Natural killer cell (primary cell): Measurements from ENCODE around the gene AEBP1. TPM values are rescaled to one million over a fixed set of nuclear protein-coding genes. Genes with fewer than 3 reads are reported as not detected.

ENCODE experiments used
- ATAC-seq, 3 donors: fragments of 150-1000 bp in 2 of 3; fragments of 200-7000 bp in 1 of 3; cut with Tn5 transposase; 1 replicate in 1 of 3; 2 replicates in 2 of 3; pipeline ENCODE4 v1.10.0; 2021; ENCODE audit warnings: mild to moderate bottlenecking in 2 of 3, moderate library complexity in 2 of 3
- DNase-seq, 2 donors: peaks; one replicate each; pipeline versions ENCODE4 v3.0.0 to v3.0.0-alpha.2; 2013 to 2021; ENCODE audit warnings: mixed read lengths in 1 of 2
- H3K27ac ChIP-seq: one replicate; pipeline ENCODE4 v1.5.1; 2013; ENCODE audit warnings: mild to moderate bottlenecking, low read length
- H3K27me3 ChIP-seq: one replicate; pipeline ENCODE4 v1.6.1; 2013; ENCODE audit warnings: low read length; ENCODE audit not compliant: control insufficient read depth, insufficient read depth
- H3K36me3 ChIP-seq: one replicate; pipeline ENCODE4 v1.6.1; 2013; ENCODE audit warnings: low read length; ENCODE audit not compliant: control insufficient read depth, insufficient read depth
- H3K4me1 ChIP-seq: one replicate; pipeline ENCODE4 v1.6.1; 2013; ENCODE audit warnings: low read length; ENCODE audit not compliant: control insufficient read depth, insufficient read depth
- H3K4me3 ChIP-seq: one replicate; pipeline ENCODE4 v1.5.1; 2013; ENCODE audit warnings: low read length
- H3K9me3 ChIP-seq: one replicate; pipeline ENCODE4 v1.6.1; 2013; ENCODE audit warnings: low read length; ENCODE audit not compliant: control insufficient read depth, insufficient read depth
- H3K27ac Mint-ChIP-seq, 2 donors: one replicate each; pipeline ENCODE4 v1.8.0; 2022; ENCODE audit warnings: mild to moderate bottlenecking in 2 of 2, mixed read lengths in 2 of 2, moderate library complexity in 1 of 2
- H3K27me3 Mint-ChIP-seq, 2 donors: one replicate each; pipeline ENCODE4 v1.8.0; 2022; ENCODE audit warnings: low read depth in 2 of 2, mixed read lengths in 2 of 2
- H3K36me3 Mint-ChIP-seq: one replicate; pipeline ENCODE4 v1.8.0; 2022; ENCODE audit warnings: mixed read lengths
- H3K4me1 Mint-ChIP-seq, 2 donors: one replicate each; pipeline ENCODE4 v1.8.0; 2022; ENCODE audit warnings: mixed read lengths in 2 of 2
- H3K4me3 Mint-ChIP-seq: one replicate; pipeline ENCODE4 v1.8.0; 2022; ENCODE audit warnings: mild to moderate bottlenecking, moderate library complexity, mixed read lengths
- H3K9me3 Mint-ChIP-seq, 2 donors: one replicate each; pipeline ENCODE4 v1.8.0; 2022; ENCODE audit warnings: mixed read lengths in 2 of 2
- WGBS: methylation state at CpG from one replicate; pipeline ENCODE4 v1.1.7; 2013; ENCODE audit warnings: missing lambda C conversion rate; ENCODE audit not compliant: insufficient coverage; 5-methylcytosine and 5-hydroxymethylcytosine counted together
- intact Hi-C: fragments of 100-400 bp; cut with micrococcal nuclease; formaldehyde crosslinking; loops from one replicate; pipeline ENCODE4 v1.14.2; 2022
- total RNA-seq, 4 donors: library from RNA; stranded (reverse); fragments of 120-200 nt in 1 of 4; gene quantifications; one replicate each; pipeline versions ENCODE4 v1.2.3 to v1.2.4, GENCODE V29; 2013 to 2022
- TF ChIP-seq, protein P1 (sequence below): fragments of 200-600 bp; IDR thresholded peaks from one replicate; pipeline ENCODE4 v1.8.0; 2022; ENCODE audit warnings: antibody characterized with exemption

AEBP1 gene
- total RNA-seq, 3 donors from 2014 or later (not counting 1 experiment from before 2014, with no cell fraction given) = 3.3 to 9.0 (median 6.4) TPM

DNA sequence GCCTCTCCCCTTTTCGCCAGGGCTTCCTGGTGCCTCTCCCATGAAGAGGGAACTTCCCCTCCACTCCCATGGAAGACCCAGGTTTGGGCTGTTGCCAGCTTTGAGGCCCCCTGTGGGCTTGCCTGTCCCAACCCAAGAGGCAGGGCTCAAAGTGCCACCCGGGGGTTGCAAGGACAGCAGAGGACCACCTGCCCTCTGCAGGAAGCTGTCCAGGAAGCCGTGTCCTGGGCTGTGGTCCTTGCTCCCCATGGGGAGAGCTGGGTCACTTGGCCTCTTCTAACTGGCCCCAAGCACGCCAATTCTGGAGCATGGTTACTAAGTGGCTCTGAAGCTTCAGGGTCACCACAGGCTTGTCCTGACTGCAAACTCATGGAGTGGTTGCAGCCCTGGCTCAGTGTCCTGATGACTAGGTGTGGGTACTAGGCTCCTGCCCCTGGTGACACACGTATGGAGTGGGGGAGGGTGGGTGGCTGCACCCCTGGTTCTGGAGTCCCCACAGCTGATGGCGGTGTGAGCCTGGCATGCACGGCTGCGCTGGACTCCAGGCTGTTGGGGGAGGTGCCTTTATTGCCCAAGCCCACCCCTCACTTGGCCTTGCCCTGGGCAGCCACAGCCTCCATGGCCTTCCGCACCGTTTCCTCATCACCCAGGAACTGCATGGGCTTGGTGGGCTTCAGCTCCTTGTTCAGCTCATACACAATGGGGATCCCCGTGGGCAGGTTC is 41.8 kb upstream of the AEBP1 start:
- Histone ChIP-seq H3K4me1 (peaks cover 50% of the 10 kb centered on the region), H3K27ac (no peak overlapping the region), H3K4me3 (no peak overlapping the region), H3K27me3 (no peaks in the 10 kb centered on the region), H3K9me3 (no peaks in the 10 kb centered on the region), H3K36me3 (peaks cover 54% of the 10 kb centered on the region)
- no peak overlapping the region for H3K4me3 Mint-ChIP-seq
- WGBS = 93% methylated on average over 11 of the region's 11 CpGs
- H3K9me3 Mint-ChIP-seq = no peaks in the 10 kb centered on the region
- no peaks in the 10 kb centered on the region for H3K36me3 Mint-ChIP-seq
- H3K27me3 Mint-ChIP-seq = no peaks in the 10 kb centered on the region
- no peak for ATAC-seq
- H3K4me1 Mint-ChIP-seq = peaks cover 12 to 18% of the 10 kb centered on the region in 2 donors
- TF ChIP-seq, protein P1, sequence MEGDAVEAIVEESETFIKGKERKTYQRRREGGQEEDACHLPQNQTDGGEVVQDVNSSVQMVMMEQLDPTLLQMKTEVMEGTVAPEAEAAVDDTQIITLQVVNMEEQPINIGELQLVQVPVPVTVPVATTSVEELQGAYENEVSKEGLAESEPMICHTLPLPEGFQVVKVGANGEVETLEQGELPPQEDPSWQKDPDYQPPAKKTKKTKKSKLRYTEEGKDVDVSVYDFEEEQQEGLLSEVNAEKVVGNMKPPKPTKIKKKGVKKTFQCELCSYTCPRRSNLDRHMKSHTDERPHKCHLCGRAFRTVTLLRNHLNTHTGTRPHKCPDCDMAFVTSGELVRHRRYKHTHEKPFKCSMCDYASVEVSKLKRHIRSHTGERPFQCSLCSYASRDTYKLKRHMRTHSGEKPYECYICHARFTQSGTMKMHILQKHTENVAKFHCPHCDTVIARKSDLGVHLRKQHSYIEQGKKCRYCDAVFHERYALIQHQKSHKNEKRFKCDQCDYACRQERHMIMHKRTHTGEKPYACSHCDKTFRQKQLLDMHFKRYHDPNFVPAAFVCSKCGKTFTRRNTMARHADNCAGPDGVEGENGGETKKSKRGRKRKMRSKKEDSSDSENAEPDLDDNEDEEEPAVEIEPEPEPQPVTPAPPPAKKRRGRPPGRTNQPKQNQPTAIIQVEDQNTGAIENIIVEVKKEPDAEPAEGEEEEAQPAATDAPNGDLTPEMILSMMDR = no peak
- H3K27ac Mint-ChIP-seq = peak overlapping the region in 1 of 2 donors; percentile 62
- no peak for DNase-seq
- intact Hi-C loops = no loop called here

DNA sequence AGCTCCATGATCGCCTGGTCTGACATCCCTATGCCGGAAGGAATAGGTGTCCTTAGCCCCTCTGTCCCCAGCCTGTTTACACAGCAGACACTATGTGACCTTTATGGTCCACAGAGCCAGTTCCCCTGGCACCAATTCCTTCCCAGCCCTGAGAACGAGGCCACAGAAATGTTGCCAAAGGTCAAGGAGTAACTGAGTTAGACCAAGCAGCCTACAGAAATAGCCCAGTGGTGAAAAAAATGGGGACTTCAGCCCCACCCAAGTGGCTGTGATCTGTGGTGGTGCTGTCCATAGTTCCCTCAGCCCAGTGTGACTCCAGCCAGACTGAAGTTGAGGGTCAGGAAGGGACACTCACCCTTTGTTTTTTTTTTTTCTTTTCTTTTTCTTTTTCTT is 41.2 kb upstream of the AEBP1 start:
- DNase-seq (no peak), ATAC-seq (no peak)
- H3K9me3 Mint-ChIP-seq = no peaks in the 10 kb centered on the region
- no peak overlapping the region for H3K4me3 Mint-ChIP-seq
- TF ChIP-seq, protein P1 = no peak
- 97% methylated on average over 3 of the region's 3 CpGs for WGBS
- H3K4me3 ChIP-seq = no peak overlapping the region
- peak overlapping the region; percentile 41 to 62 for H3K27ac Mint-ChIP-seq
- no peaks in the 10 kb centered on the region for H3K36me3 Mint-ChIP-seq
- no peaks in the 10 kb centered on the region for H3K9me3 ChIP-seq
- no peaks in the 10 kb centered on the region for H3K27me3 Mint-ChIP-seq
- H3K27ac ChIP-seq = no peak overlapping the region
- peaks cover 12 to 18% of the 10 kb centered on the region in 2 donors for H3K4me1 Mint-ChIP-seq
- peaks cover 45% of the 10 kb centered on the region for H3K4me1 ChIP-seq
- H3K27me3 ChIP-seq = no peaks in the 10 kb centered on the region
- intact Hi-C loops = no loop called here
- peaks cover 48% of the 10 kb centered on the region for H3K36me3 ChIP-seq

DNA sequence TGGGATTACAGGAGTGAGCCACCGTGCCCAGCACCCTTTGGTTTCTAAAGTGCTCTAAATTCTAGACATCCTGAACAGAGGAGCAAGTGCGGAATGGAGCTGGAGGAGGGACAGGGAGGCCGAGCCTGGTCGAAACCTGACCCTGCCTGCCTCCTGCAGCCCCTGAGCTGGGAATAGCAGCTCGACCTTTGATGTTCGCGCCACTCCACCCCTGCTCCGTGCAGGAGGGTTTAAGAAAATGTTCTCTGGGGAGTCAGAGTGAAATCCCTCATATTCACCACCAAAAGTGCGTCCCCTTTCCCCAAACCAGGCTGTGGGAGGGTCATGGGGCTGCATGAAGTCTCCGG is 40.6 kb upstream of the AEBP1 start:
- H3K9me3 Mint-ChIP-seq = no peaks in the 10 kb centered on the region

More for the DNA sequence above, 40.6 kb upstream of the AEBP1 start:
- TF ChIP-seq, protein P1 = no peak
- peaks cover 42% of the 10 kb centered on the region for H3K36me3 ChIP-seq
- H3K9me3 ChIP-seq = no peaks in the 10 kb centered on the region
- Mint-ChIP-seq H3K36me3 (no peaks in the 10 kb centered on the region), H3K27ac (peak overlapping the region; percentile 41 to 62), H3K4me1 (peaks cover 12 to 23% of the 10 kb centered on the region in 2 donors), H3K27me3 (no peaks in the 10 kb centered on the region), H3K4me3 (no peak overlapping the region)
- H3K4me3 ChIP-seq = no peak overlapping the region
- 83% methylated on average over 7 of the region's 10 CpGs for WGBS
- H3K4me1 ChIP-seq = peaks cover 40% of the 10 kb centered on the region
- intact Hi-C loops = no loop called here
- H3K27ac ChIP-seq = no peak overlapping the region
- DNase-seq (no peak), ATAC-seq (no peak)
- no peaks in the 10 kb centered on the region for H3K27me3 ChIP-seq
